Neural progenitor cell (in vitro differentiated cells): Measurements from ENCODE around the gene IDH3B. TPM values are rescaled to one million over a fixed set of nuclear protein-coding genes. Genes with fewer than 3 reads are reported as not detected.
A peak's percentile ranks its signal among the peaks of the same experiment; 100 is the strongest.

Source experiments
- DNase-seq: peaks from one replicate; pipeline ENCODE4 v3.0.0-alpha.2; 2016; ENCODE audit warnings: low spot score
- H2AFZ ChIP-seq: fragments of 200-600 bp; sonication (generic); replicated peaks from 2 replicates; pipeline ENCODE4 v1.6.1; 2016; ENCODE audit warnings: antibody characterized with exemption
- H3F3A ChIP-seq: fragments of 200-600 bp; sonication (generic); 2 replicates; pipeline ENCODE4 v1.6.1; 2016; ENCODE audit warnings: antibody characterized with exemption, low read depth
- H3K27ac ChIP-seq: fragments of 200-600 bp; sonication (generic); 2 replicates; pipeline ENCODE4 v1.5.1; 2016; ENCODE audit warnings: mild to moderate bottlenecking
- H3K27me3 ChIP-seq: fragments of 200-600 bp; sonication (generic); 2 replicates; pipeline ENCODE4 v1.6.1; 2016; ENCODE audit warnings: mild to moderate bottlenecking, moderate library complexity
- H3K36me3 ChIP-seq: fragments of 200-600 bp; sonication (generic); 2 replicates; pipeline ENCODE4 v1.5.1; 2016
- H3K4me1 ChIP-seq: fragments of 200-600 bp; sonication (generic); 2 replicates; pipeline ENCODE4 v1.6.1; 2016; ENCODE audit warnings: mixed run types
- H3K4me2 ChIP-seq: fragments of 200-600 bp; sonication (generic); 2 replicates; pipeline ENCODE4 v1.6.1; 2016
- H3K4me3 ChIP-seq: fragments of 200-600 bp; sonication (generic); 2 replicates; pipeline ENCODE4 v1.5.1; 2016
- H3K79me2 ChIP-seq: fragments of 200-600 bp; sonication (generic); 2 replicates; pipeline ENCODE4 v1.6.1; 2016; ENCODE audit warnings: low read depth
- H3K9ac ChIP-seq: fragments of 200-600 bp; sonication (generic); 2 replicates; pipeline ENCODE4 v1.6.1; 2016
- H3K9me3 ChIP-seq: fragments of 200-600 bp; sonication (generic); 2 replicates; pipeline ENCODE4 v1.5.1; 2016; ENCODE audit warnings: low read depth
- H4K20me1 ChIP-seq: fragments of 200-600 bp; sonication (generic); 2 replicates; pipeline ENCODE4 v1.6.1; 2016; ENCODE audit warnings: low read depth
- H3K27ac Mint-ChIP-seq: 3 replicates; pipeline ENCODE4 v1.8.0; 2021; ENCODE audit warnings: mixed read lengths
- H3K27me3 Mint-ChIP-seq: 2 replicates; pipeline ENCODE4 v1.8.0; 2022; ENCODE audit warnings: low read depth, mild to moderate bottlenecking, inconsistent platforms, moderate library complexity, mixed read lengths; ENCODE audit not compliant: insufficient read depth
- H3K36me3 Mint-ChIP-seq: 3 replicates; pipeline ENCODE4 v1.8.0; 2021; ENCODE audit warnings: mixed read lengths
- H3K4me1 Mint-ChIP-seq: 3 replicates; pipeline ENCODE4 v1.8.0; 2021; ENCODE audit warnings: mixed read lengths
- H3K4me3 Mint-ChIP-seq: 3 replicates; pipeline ENCODE4 v1.8.0; 2021; ENCODE audit warnings: mild to moderate bottlenecking, moderate library complexity, mixed read lengths
- H3K9me3 Mint-ChIP-seq: 3 replicates; pipeline ENCODE4 v1.8.0; 2020; ENCODE audit warnings: mixed read lengths
- CTCF ChIP-seq: fragments of 200-600 bp; sonication (generic); IDR thresholded peaks from 2 replicates; pipeline ENCODE4 v1.5.1; 2017; ENCODE audit warnings: antibody characterized with exemption, mild to moderate bottlenecking
- EZH2 ChIP-seq: fragments of 200-600 bp; sonication (generic); IDR thresholded peaks from 2 replicates; pipeline ENCODE4 v1.6.1; 2017; ENCODE audit warnings: antibody characterized with exemption, mild to moderate bottlenecking, moderate library complexity
- EZH2phosphoT487 ChIP-seq: fragments of 200-600 bp; sonication (generic); IDR thresholded peaks from 2 replicates; pipeline ENCODE4 v1.6.1; 2017; ENCODE audit warnings: antibody characterized with exemption
- total RNA-seq: library from RNA; depleted of rRNA; stranded (reverse); fragments of >200 nt; gene quantifications from 2 replicates; pipeline ENCODE4 v1.2.3, GENCODE V29; 2015; ENCODE audit warnings: low replicate concordance

Gene IDH3B
- total RNA-seq, 1 donor from 2014 or later = 94.3 TPM

GRCh38 chr20:2652724-2653555 lies 11.1 kb downstream of the IDH3B start:
- H3K9me3 ChIP-seq = no peaks in the 10 kb centered on the region
- peak overlapping the region; percentile 91 for H3K4me3 Mint-ChIP-seq
- peaks cover 51% of the 10 kb centered on the region for H4K20me1 ChIP-seq
- peaks cover 32% of the 10 kb centered on the region for H3K36me3 Mint-ChIP-seq
- H3K27ac ChIP-seq = no peak overlapping the region
- H3F3A ChIP-seq = peaks cover 73% of the 10 kb centered on the region
- peak overlapping the region; percentile 83 for H3K4me3 ChIP-seq
- H3K27me3 ChIP-seq = no peaks in the 10 kb centered on the region
- H3K27me3 Mint-ChIP-seq = no peaks in the 10 kb centered on the region
- DNase-seq = peak; percentile 36
- peak overlapping the region; percentile 51 for H3K9ac ChIP-seq
- H3K27ac Mint-ChIP-seq = no peak overlapping the region
- no peak for TF ChIP-seq EZH2
- no peak for TF ChIP-seq CTCF
- no peak for TF ChIP-seq EZH2phosphoT487
- H2AFZ ChIP-seq = no peak overlapping the region
- peaks cover 17% of the 10 kb centered on the region for H3K4me1 Mint-ChIP-seq
- peak overlapping the region; percentile 98 for H3K4me2 ChIP-seq
- H3K79me2 ChIP-seq = peaks cover 56% of the 10 kb centered on the region
- H3K9me3 Mint-ChIP-seq = no peaks in the 10 kb centered on the region
- peaks cover 22% of the 10 kb centered on the region for H3K4me1 ChIP-seq
- H3K36me3 ChIP-seq = no peaks in the 10 kb centered on the region

GRCh38 chr20:2651772-2652723 lies 12.0 kb downstream of the IDH3B start, which contains the start of gene NOP56:
TSS of gene NOP56 (plus strand) at chr20:2652632. CDS start at chr20:2652661, 29 bp downstream.
- Histone ChIP-seq H3F3A (peaks cover 67% of the 10 kb centered on the region), H3K9me3 (no peaks in the 10 kb centered on the region), H3K27me3 (no peaks in the 10 kb centered on the region), H3K4me2 (peak within 1 kb of the TSS; percentile 98), H3K79me2 (peaks cover 56% of the 10 kb centered on the region), H3K4me1 (peaks cover 22% of the 10 kb centered on the region), H3K4me3 (peak within 1 kb of the TSS; percentile 83), H3K27ac (peak within 1 kb of the TSS; percentile 72), H3K36me3 (no peaks in the 10 kb centered on the region), H3K9ac (peak within 1 kb of the TSS; percentile 61), H2AFZ (peak within 1 kb of the TSS; percentile 85), H4K20me1 (peaks cover 42% of the 10 kb centered on the region)
- Mint-ChIP-seq H3K4me1 (peaks cover 17% of the 10 kb centered on the region), H3K36me3 (peaks cover 23% of the 10 kb centered on the region), H3K27me3 (no peaks in the 10 kb centered on the region), H3K4me3 (peak within 1 kb of the TSS; percentile 94), H3K9me3 (no peaks in the 10 kb centered on the region), H3K27ac (no peak within 1 kb of the TSS)
- peak; percentile 36 for TF ChIP-seq EZH2
- no peak for TF ChIP-seq CTCF
- no peak for TF ChIP-seq EZH2phosphoT487
- DNase-seq = peak; percentile 94

- no peaks in the 10 kb centered on the region for H3K27me3 ChIP-seq
- H3K27me3 Mint-ChIP-seq = peaks cover 2% of the 10 kb centered on the region
- H3K27ac ChIP-seq = no peak overlapping the region
- no peak for DNase-seq
- no peaks in the 10 kb centered on the region for H3K4me1 Mint-ChIP-seq
- H3K36me3 ChIP-seq = no peaks in the 10 kb centered on the region
- H3K9me3 ChIP-seq = no peaks in the 10 kb centered on the region
- no peaks in the 10 kb centered on the region for H3K9me3 Mint-ChIP-seq
- no peaks in the 10 kb centered on the region for H4K20me1 ChIP-seq
- H3K4me1 ChIP-seq = no peaks in the 10 kb centered on the region
- H3K9ac ChIP-seq = no peak overlapping the region
- no peaks in the 10 kb centered on the region for H3K36me3 Mint-ChIP-seq
- no peak overlapping the region for H3K4me3 ChIP-seq
- no peaks in the 10 kb centered on the region for H3K79me2 ChIP-seq
- H3K4me2 ChIP-seq = no peak overlapping the region
- H2AFZ ChIP-seq = no peak overlapping the region
- no peak overlapping the region for H3K4me3 Mint-ChIP-seq
- H3F3A ChIP-seq = peaks cover 4% of the 10 kb centered on the region
- H3K27ac Mint-ChIP-seq = no peak overlapping the region
- TF ChIP-seq EZH2phosphoT487 (no peak), CTCF (no peak), EZH2 (no peak)
Measured at GRCh38 chr20:2643708-2644107, 20.3 kb downstream of the IDH3B start.
